GM10248 (cell line): Measurements from ENCODE around the gene CEP162.
"Not testable (repeated sequence)": the region's sequence is repeated elsewhere in the genome, so short reads cannot be mapped to it uniquely, and the experiment has no call there.

ENCODE experiments used
- CTCF ChIA-PET: fragments of 300-600 bp; sonication (Branson Sonifier 250); formaldehyde crosslinking; extraction: SDS; loops from one replicate; lab custom pipeline; 2021; ENCODE audit warnings: antibody characterized with exemption; lab: Yijun Ruan, JAX
- POLR2A ChIA-PET: fragments of 350-650 bp; sonication (Branson Sonifier 250); formaldehyde crosslinking; extraction: SDS; loops from one replicate; lab custom pipeline; 2020; ENCODE audit warnings: antibody characterized with exemption; lab: Yijun Ruan, JAX
- DNase-seq: peaks from one replicate; pipeline ENCODE4 v3.0.0; 2012; ENCODE audit errors: extremely low spot score
- CTCF ChIP-seq: IDR thresholded peaks from 2 replicates; pipeline ENCODE4 v1.5.1; 2012; ENCODE audit warnings: mild to moderate bottlenecking, low read depth; ENCODE audit errors: extremely low read depth, missing control alignments, control extremely low read depth

Gene CEP162

GRCh38 chr6:84218091-84218490, 9.4 kb downstream of the CEP162 start:
- ChIA-PET CTCF (interaction anchor here (1.2 to 5.9 kb wide), 5 partner anchors 8 to 359 kb away, joined by 3 to 38 read pairs (median 6); partner anchors contain the start of genes CEP162 and CYB5R4), POLR2A (no interaction called here)
- TF ChIP-seq CTCF = no peak
- no peak for DNase-seq

DNA sequence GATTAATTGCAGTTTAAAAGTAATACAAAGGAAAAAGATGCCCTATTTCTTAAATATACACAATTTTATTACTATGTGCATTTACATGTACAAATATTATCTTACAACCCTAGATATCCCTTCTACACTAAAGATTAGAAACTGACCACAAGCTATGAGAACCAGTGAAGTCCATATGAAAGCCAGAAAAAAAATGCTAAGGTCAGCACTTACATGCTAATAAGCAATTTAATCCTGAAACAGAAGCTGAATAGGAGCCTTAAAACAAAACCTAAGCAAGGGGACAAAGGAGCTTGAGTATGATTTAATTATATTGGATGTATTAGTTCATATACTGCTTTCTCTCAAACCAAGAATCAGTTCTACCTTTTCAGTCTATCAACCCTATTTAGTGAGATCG, 14.2 kb downstream of the CEP162 start:
- CTCF ChIA-PET = interaction anchor here (1.3 to 5.9 kb wide), 3 partner anchors 8 to 25 kb away, joined by 3 to 38 read pairs (median 26); partner anchors contain the start of gene CEP162
- POLR2A ChIA-PET = no interaction called here
- DNase-seq = no peak
- TF ChIP-seq CTCF = no peak

DNA sequence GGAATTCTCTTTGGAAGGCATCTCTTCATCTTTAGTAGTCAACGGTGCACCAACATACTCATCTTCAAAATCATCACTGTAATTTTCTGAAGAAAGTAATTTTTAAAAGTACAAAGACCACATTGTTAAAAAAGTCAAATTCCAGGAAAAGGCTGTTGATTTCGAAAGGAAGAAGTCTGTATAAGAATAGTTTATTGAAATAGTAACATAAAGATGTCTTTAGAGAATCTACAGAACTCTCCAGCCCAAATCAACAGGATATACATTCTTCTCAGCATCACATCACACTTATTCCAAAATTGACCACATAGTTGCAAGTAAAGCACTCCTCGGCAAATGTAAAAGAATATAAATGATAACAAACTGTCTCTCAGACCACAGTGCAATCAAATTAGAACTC, 23.4 kb downstream of the CEP162 start:
- CTCF ChIA-PET = interaction anchor here (1.2 kb wide), 2 partner anchors 15 to 319 kb away, joined by 3 to 5 read pairs; no protein-coding TSS in a partner anchor
- POLR2A ChIA-PET = no interaction called here
- DNase-seq = no peak
- no peak for TF ChIP-seq CTCF

DNA sequence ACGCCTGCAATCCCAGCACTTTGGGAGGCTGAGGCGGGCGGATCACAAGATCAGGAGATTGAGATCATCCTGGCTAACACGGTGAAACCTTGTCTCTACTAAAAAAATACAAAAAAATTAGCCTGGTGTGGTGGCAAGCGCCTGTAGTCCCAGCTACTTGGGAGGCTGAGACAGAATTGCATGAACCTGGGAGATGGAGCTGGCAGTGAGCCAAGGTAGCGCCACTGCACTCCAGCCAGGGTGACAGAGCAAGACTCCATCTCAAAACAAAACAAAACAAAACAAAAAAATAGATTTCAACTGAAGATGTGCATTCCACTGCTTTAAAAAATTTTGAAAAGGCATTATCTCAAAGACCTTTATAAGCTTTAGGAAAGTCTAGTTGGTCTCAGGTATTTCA, 27.5 kb downstream of the CEP162 start:
- POLR2A ChIA-PET, DNase-seq: not testable (repeated sequence)
- CTCF ChIA-PET = interaction anchor here (1.8 kb wide), 1 partner anchor 28 kb away, joined by 3 read pairs; no protein-coding TSS in a partner anchor

DNA sequence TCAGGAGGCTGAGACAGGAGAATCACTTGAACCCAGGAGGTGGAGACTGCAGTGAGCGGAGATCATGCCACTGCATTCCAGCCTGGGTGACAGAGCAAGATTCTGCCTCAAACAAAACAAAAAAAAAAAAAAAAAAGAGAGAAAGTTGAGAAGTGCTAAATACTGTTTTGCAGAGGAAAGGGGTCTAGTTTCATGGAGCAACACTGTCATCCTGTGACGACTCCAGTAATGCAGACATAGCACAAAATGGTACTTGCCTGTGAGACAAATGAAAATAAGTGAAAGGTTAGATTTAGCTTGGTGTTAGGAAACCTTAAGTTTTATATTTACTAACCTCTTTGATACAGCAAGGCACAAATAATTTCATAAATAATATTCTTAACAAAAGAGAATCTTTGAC, 29.7 kb downstream of the CEP162 start:
- CTCF ChIA-PET = interaction anchor here (1.5 kb wide), 1 partner anchor 14 kb away, joined by 3 read pairs; no protein-coding TSS in a partner anchor
- TF ChIP-seq CTCF = no peak
- no peak for DNase-seq
- POLR2A ChIA-PET = no interaction called here

DNA sequence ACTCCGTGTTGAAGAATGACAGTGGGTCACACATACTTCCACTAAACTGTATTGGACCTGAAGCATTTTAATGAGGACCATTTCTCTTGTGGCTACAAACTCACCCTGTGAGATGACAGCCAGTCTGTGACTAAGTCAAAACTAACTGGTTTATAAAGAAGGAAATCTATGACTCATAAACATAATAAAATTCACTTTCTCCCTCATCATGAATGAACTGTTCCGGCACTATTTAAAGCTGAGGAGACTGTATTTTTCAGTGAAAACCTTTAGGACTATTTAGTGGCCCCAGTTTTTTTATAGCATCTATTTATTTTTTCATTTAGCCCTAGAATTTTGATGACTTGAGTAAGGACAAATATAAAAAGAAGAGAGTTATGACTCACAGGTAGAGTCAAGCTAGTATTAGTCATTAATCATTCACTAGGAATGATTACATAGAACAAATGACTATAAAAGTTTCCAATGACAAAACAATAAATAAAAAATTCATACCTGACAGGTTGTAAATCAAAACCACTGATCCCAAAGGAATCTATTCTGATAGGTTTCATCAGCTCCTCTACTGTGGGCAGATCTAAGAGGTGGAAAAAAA, 34.2 kb downstream of the CEP162 start:
- DNase-seq = no peak
- no peak for TF ChIP-seq CTCF
- ChIA-PET CTCF (interaction anchor here (0.7 kb wide), 1 partner anchor 32 kb away, joined by 3 read pairs; no protein-coding TSS in a partner anchor), POLR2A (no interaction called here)

DNA sequence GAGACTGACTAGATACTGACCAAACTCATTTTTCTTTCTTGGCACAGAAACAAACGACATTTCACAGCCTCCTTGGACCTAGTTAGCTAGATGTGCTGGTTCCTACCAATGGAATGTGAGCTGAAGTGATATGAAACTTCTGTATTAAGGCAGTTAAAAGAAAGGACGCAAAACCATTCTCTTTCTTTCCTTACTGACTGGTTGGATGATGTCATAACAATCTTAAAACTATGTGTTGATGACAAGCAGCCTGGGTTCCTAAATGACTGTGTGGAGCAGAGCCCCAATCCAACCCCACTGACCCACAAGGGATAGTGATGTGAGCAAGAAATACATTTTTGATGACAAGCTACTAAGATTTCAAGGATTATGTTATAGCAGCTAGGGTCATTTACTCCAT, 35.6 kb downstream of the CEP162 start:
- ChIA-PET CTCF (interaction anchor here (1.3 kb wide), 1 partner anchor 19 kb away, joined by 3 read pairs; no protein-coding TSS in a partner anchor), POLR2A (no interaction called here)
- DNase-seq = no peak
- no peak for TF ChIP-seq CTCF

GRCh38 chr6:84189356-84189755, 38.1 kb downstream of the CEP162 start:
- DNase-seq, CTCF ChIA-PET, POLR2A ChIA-PET: not testable (repeated sequence)
